ENCODE data around the gene USP43.

DNA sequence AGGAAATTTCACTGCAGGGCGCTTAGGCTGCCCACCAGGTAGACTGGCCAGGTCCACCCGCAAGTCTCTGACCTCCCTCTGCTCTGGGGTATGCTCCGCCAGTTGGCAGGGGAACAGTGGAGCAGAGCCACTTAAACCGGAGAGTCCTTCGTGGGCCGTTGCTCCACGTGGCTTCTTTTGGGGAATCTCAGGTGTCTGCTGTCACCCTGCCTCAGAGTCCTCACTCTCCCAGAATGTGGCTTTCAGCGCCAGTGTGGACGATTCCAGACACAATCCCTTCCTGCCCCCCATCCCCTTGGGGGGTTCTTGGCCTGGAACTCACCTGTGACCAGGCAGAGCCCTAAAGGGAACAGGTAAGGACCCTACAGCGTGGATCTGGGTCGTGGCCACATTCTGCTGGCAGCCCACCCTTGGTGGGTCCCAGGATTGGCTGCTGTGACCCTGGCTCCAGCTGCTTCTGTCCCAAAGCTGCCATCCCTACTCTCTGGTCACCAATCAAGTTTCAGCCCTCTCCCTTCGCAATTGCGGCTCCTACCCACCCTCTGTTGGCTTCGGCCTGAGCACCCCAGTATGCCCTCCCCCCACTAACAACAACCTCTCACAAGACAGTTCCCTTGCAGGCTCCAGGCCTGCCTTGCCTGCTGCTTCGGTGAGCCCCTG, 123.8 kb downstream of the USP43 start:
- TF ChIP-seq, protein P1, sequence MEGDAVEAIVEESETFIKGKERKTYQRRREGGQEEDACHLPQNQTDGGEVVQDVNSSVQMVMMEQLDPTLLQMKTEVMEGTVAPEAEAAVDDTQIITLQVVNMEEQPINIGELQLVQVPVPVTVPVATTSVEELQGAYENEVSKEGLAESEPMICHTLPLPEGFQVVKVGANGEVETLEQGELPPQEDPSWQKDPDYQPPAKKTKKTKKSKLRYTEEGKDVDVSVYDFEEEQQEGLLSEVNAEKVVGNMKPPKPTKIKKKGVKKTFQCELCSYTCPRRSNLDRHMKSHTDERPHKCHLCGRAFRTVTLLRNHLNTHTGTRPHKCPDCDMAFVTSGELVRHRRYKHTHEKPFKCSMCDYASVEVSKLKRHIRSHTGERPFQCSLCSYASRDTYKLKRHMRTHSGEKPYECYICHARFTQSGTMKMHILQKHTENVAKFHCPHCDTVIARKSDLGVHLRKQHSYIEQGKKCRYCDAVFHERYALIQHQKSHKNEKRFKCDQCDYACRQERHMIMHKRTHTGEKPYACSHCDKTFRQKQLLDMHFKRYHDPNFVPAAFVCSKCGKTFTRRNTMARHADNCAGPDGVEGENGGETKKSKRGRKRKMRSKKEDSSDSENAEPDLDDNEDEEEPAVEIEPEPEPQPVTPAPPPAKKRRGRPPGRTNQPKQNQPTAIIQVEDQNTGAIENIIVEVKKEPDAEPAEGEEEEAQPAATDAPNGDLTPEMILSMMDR (IDR thresholded peaks at IDR 0.05), result no peak
- TF ChIP-seq ZFX (IDR thresholded peaks at IDR 0.05; ENCODE audit: borderline replicate concordance), result no peak

Data from 22Rv1 (cell line).